ENCODE results near the gene TMEM41B.
"Not testable (repeated sequence)": the region's sequence is repeated elsewhere in the genome, so short reads cannot be mapped to it uniquely, and the experiment has no call there.

TMEM41B gene, protein sequence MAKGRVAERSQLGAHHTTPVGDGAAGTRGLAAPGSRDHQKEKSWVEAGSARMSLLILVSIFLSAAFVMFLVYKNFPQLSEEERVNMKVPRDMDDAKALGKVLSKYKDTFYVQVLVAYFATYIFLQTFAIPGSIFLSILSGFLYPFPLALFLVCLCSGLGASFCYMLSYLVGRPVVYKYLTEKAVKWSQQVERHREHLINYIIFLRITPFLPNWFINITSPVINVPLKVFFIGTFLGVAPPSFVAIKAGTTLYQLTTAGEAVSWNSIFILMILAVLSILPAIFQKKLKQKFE

DNA sequence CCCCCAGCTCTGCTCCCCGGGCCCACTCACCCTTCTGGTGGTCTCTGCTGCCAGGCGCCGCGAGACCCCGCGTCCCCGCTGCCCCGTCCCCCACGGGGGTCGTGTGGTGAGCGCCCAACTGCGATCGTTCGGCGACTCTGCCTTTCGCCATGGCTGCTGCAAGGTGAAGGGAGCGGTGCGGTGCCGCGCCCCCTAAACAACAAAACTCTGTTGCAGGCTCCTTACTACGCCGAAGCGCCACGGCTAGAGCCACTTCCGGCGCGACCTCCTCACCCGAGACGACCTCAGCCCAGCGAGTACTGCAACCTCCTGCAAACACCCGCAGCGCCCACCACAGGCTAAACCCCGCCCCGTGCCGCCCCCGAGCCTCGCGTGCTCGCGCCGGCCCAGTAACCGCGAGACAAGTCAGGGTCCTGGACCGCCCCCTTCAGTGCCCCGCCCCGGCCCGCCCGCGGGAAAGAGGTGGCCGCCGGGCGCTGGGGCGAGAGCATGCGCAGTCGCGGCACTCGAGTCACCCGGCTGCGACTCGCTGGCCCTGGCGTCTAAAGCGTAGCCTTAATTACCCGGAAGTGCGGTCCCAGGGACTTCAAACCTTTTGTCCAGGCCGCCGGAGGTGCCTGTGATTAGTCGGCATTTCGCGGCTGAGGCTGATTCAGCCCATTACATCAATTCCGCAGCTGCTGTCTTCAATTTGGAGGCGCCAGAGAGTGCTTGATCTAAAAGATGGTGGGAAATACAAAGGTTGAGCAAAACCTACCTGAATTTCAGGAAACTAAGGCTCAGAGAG is at the start of gene TMEM41B:
TMEM41B (minus strand) TSS at position 303 of the 787 bp plus-strand sequence; CDS start at position 151, 152 bp downstream.
- peak; percentile 99 to 100 for DNase-seq (ENCODE audit: low read depth in 2 of 2, low spot score in 1 of 2)

DNA sequence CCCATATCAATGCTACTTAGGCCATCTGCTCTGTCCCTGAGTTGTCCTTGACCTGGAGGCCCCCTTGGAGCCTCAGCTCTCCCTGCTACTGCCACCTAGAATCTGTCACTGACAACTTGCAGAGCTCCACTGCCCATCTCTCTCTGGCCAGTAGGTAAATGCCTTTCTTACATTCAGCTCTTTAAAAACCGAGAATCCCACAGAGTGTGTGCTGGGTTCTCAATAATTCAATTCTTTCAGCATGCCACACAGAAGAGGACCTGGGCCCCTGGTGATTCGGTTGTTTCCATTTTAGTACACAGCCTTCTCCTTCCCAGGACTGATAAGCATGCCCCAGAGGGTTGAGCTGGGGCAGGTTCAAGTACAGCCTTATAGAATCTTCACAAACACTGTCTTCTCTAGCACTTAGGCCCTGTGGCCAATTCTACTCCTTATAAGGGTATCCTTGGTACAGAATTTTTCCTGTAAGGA is 48.0 kb upstream of the TMEM41B start:
- no peak for DNase-seq (ENCODE audit: low read depth in 2 of 2, low spot score in 1 of 2)

DNA sequence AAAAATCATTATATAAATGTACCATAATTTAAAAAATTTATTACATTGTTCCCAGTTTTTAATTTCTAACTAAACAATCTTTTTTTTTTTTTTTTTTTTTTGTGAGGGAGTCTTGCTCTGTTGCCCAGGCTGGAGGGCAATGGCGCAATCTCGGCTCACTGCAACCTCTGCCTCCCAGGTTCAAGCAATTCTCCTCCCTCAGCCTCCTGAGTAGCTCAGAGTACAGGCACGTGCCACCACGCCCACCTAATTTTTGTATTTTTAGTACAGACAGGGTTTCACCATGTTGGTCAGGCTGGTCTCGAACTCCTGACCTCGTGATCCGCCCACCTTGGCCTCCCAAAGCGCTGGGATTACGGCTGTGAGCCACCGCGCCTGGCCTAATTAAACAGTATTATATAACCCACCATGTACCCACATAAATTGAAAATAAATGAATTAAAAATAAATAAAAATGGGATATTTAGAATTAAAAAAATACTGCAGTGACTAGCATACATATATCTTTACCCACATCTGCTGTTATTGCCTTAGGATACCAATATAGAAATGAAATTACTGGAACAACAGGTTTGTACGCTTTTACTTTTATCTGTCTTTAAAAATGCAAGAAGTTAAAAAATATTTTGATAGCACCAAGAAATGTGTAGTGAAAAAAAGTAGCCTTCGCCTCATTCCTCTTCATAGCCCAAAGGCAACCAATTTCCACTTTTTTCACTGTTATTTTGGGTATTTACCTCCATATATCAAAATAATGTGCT is 46.6 kb upstream of the TMEM41B start:
- not testable (repeated sequence) for DNase-seq (ENCODE audit: low read depth in 2 of 2, low spot score in 1 of 2)

DNA sequence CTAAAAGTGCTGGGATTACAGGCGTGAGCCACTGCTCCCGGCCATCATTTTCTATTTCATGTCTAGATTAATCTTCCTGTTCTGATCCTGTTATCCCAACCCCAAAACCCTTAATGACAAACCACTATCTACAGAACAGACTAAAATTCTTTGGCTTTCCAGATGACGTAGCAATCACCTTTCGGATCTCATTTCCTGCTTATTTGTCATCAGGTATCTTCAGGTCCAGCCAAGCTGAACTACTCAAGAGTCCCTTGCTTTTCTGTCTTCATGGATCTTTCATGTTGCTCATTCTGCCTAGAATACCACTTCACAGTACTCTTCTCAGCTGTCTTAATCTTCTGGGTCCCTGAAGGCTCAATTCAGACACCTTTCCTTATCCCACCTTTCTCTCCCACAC is 42.6 kb upstream of the TMEM41B start:
- no peak for DNase-seq (ENCODE audit: low read depth in 2 of 2, low spot score in 1 of 2)

DNA sequence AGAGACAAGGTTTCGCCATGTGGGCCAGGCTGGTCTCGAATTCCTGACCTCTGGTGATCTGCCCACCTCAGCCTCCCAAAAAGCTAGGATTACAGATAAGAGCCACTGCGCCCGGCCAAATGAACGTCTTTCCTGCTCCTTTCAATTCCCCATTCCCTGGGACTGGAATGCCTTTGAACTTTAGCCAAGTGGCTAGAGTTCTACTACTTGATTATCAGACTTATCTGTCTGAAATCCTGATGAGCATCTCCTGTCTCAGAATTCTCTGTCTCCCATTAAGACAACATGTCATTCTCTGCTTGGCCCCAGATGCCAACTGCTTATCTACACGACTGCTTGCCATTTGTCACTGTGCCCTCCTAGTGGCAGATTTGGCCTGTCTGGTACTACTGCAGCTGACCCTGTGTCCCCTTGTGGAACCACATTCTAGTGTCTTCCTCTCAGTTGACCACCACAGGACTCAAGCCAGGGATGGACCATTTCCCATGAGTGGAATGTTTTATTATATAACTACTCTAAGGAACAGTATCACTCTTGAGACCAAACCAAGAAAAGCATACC is 37.0 kb upstream of the TMEM41B start:
- DNase-seq (ENCODE audit: low read depth in 2 of 2, low spot score in 1 of 2): no peak

DNA sequence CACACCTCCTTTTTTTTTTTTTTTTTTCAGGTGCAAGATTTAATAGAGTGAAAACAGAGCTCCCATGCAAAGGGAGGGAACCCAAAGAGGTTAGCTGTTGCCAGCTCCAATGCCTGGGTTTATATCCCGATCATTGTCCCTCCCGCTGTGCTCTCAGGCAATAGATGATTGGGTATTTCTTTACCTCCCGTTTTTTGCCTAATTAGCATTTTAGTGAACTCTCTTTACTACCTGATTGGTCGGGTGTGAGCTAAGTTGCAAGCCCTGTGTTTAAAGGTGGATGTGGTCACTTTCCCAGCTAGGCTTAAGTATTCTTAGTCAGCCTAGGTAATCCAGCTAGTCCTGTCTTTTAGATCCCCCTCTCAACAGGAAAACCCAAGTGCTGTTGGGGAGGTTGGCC is 33.4 kb upstream of the TMEM41B start:
- not testable (repeated sequence) for DNase-seq (ENCODE audit: low read depth in 2 of 2, low spot score in 1 of 2)

DNA sequence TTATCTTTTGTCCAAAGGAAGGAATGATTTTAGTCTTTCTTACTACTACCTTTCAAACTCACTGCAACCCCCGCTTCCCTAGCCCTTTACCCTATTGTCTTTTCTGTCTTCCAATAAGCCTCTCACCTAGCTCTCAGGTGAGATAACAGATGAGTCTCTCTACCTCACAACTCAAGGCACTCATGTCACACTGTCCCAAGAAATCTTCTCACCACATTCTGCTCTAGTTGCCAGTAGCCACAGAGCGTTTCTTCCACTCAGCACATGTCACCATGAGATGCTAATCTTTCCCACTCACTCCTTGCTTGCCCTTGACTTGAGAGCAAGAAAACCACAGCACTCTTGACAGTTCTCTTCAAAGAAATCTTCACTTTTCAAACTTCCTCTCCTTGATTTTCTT is 32.7 kb upstream of the TMEM41B start:
- no peak for DNase-seq (ENCODE audit: low read depth in 2 of 2, low spot score in 1 of 2)

DNA sequence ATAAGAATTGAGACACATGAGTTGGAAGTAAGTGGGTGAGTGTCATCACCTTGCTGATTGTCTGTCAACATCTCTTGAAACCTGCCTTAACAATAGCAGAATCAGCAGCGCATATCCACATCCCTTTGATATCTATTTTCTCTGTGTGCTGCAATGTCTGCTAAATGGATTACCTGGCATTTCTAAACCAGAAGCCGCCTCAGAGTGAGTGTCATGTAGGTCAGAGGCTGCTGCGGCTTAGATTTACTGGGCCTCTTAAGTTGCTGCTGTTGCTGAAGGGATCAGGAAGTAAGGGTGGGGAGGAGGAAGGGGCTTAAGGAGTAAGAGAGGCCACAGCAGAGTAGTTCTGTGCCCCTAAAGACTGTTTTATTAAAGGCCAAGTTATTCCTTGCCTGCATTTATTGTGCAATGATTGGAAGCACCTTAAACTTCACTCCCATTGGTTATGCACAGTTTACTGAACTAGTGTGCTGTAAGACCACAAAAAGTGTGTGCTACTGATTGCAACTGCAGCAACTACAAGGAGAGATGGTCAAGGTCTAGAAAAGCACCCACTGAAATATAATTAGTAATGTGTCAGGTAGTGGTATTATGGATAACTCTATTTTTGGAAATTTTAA is 29.8 kb upstream of the TMEM41B start:
- DNase-seq (ENCODE audit: low read depth in 2 of 2, low spot score in 1 of 2): no peak

DNA sequence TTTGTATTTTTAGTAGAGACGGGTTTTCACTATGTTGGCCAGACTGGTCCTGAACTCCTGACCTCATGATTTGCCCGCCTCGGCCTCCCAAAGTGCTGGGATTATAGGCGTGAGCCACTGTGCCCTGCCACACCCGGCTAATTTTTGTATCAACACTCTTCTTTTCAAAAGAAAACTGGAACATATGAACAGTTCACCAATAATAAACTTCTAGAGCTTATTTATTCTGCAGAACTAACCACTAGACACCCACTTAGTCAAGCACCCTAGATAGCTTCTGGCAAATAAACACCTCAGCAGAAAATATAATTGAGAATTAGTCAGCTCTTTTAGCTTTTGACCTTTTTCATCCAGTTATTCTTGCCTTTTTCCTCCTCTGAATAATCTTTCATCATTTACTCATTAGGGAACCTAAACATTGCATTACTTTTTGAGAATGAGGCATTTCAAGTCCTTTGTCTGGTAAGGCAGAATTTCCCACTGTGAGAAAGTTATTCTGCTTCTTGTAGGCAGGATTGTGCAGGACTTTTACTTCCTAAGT is 27.3 kb upstream of the TMEM41B start:
- DNase-seq (ENCODE audit: low read depth in 2 of 2, low spot score in 1 of 2): no peak

DNA sequence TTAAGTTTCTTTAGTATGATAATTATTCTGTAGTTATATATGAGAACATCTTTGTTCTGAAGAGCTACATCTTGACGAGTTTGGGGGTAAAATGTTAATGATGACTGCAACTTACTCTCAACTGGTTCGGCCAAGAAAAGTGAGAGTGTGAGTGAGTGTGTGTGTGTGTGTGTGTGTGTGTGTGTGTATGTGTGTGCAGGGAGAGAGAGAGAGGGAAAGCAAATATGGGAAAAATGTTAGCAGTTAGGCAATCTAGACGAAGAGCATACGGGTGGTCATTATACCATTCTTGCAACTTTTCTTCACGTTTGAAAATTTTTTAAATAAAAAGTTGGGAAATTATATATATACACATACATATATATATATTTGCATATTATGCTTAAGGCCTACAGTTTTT is 18.3 kb upstream of the TMEM41B start:
- no peak for DNase-seq (ENCODE audit: low read depth in 2 of 2, low spot score in 1 of 2)

DNA sequence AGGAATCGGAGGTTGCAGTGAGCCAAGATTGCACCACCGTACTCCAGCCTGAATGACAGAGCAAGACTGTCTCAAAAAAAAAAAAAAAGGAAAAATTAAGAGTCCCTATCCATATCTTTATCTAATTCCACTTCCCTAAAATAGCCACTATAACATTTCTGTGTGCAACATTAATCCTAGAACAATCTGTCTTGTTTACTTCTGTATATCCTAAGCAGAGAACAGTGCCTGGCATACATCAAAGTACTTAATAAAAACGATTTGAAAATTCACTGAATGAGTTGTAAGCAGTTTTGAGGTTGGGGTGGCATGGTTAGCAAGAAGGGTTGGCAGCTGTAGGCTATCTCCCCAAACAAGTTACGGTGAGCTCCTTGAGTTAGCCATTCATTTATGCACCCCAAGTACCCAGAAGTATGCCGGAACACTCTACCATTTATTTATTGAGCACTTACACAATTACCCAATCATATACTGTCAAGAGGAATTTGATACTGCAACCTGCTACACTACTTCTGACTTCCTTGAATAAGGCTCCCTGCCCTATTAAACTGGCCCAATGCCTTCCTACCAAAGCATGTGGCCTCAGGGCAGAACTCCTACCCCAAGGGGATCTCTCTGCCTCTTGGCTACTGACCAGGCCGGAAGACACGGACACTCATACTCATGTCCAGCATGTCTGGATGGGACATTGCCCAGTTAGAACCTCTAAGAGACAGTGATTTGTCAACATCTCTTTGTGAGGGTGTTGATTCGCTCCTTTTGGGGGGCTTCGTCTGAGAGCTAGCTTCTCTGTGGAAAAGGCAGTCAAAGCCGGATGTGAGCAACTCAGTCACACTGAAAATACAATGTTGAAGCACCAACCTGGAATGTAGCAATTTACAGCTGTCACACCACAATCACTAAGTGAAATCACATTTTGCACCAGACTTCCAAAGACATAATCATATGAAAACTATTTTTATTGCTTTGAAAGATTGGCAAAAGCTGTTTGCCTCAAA is 16.3 kb upstream of the TMEM41B start:
- DNase-seq (ENCODE audit: low read depth in 2 of 2, low spot score in 1 of 2): no peak

DNA sequence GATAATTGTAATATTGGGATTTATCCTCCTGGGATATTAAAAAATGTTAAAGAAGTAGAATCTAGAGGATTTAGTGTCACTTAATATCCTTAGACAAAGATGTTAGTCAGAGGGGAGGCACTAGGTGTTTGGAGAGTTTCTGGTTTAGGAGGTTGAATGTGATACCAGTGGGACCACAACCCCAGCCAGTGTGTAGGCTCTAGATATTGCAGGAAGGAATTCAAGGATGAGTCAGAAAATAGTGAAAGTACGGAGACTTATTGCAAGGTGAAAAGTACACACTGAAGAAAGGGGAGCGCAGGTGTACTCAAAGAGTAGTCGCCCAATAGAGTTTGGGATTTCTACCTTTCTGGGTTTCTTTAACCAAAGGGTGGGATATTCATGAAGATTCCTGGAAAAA is 5.7 kb upstream of the TMEM41B start:
- DNase-seq (ENCODE audit: low read depth in 2 of 2, low spot score in 1 of 2): no peak

DNA sequence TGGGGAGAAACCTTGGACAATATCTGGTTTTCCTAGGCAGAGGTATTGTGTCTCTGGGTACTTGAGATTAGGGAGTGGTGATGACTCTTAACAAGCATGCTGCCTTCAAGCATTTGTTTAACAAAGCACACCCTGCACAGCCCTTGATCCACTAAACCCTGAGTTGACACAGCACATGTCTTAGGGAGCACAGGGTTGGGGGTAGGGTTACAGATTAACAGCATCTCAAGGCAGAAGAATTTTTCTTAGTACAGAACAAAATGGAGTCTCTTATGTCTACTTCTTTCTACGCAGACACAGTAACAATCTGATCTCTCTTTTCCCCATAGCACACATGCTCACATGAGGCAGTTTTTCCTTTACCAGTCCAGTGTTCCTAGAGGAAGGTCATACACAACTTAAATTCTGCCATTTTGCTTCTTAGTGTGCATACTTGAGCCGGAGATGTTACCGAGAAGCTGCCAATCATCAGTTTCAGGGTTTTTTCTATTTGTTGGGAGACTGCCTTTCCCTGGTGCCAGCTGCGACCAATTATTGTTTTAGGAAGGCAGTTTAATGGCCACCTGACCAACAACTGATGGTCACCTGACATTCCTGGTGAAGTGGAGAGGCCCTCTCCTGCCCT is 5.1 kb upstream of the TMEM41B start:
- not testable (repeated sequence) for DNase-seq (ENCODE audit: low read depth in 2 of 2, low spot score in 1 of 2)

DNA sequence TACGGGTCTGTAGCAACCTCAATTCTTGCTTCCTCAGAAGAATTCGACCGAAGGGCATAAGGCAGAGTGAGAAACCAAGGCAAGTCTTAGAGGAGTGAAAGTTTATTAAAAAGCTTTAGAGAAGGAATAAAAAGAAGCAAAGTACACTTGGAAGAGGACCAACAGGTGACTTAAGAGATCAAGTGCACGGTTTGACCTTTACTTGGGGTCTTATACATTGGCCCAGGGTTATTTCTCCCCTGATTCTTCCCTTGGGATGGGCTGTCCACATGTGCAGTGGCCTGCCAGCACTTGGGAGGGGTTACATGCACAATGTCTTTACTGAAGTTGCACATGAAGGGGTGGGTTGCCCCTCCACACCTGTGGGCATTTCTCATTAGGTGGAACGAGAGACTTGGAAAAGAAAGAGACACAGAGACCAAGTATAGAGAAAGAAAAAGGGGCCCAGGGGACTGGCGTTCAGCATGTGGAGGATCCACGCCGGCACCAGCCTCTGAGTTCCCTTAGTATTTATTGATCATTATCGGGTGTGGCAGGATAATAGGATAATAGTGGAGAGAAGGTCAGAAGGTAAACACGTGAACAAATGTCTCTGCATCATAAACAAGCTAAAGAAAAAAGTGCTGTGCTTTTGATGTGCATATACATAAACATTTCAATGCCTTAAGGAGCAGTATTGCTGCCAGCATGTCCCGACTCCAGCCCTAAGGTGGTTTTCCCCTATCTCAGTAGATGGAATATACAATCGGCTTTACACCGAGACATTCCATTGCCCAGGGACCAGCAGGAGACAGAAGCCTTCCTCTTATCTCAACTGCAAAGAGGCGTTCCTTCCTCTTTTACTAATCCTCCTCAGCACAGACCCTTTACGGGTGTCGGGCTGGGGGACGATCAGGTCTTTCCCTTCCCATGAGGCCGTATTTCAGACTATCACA is 4.3 kb upstream of the TMEM41B start:
- DNase-seq (ENCODE audit: low read depth in 2 of 2, low spot score in 1 of 2): not testable (repeated sequence)

DNA sequence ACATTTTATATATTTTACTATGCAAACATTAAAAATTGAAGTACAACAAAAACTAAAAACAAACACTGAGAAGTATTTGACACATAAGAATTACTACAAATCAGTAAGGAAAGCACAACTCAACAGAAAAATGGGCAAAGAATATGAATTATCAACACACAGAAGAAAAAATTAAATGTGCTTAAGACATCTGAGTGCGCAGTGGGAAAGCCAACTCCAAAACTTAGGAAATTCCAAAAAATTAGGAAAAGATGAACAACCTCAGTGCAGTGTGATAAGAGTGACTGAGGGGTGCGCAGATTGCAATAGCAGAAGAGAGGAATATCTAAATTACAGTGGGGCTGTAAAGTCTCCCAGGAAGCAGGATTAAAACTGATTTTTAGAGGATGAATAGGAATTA is 1.9 kb upstream of the TMEM41B start:
- DNase-seq (ENCODE audit: low read depth in 2 of 2, low spot score in 1 of 2): no peak

DNA sequence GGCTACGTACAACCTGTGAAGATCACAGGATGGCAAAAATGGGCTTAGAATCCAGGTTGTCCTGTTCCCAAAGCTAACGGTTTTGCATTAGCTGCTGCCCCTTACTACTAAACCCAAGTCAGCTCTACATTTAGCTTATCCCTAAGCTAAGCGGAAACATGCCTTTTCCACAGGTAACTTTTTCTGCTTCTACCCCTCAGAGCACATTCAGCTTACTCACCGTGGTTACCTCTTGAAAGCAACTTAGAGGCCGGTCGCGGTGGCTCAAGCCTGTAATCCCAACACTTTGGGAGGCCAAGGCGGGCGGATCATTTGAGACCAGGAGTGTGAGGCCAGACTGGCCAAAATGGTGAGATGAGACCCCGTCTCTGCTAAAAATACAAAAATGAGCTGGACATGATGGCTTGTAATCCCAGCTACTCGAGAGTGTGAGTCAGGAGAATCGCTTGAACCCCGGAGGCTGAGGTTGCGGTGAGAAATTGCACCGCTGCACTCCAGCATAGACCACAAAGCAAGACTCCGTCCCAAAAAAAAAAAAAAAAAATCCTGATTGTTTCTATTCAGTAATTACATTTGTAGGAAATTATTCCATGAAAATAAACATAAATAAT is 790 bp upstream of the TMEM41B start:
- no peak for DNase-seq (ENCODE audit: low read depth in 2 of 2, low spot score in 1 of 2)

DNA sequence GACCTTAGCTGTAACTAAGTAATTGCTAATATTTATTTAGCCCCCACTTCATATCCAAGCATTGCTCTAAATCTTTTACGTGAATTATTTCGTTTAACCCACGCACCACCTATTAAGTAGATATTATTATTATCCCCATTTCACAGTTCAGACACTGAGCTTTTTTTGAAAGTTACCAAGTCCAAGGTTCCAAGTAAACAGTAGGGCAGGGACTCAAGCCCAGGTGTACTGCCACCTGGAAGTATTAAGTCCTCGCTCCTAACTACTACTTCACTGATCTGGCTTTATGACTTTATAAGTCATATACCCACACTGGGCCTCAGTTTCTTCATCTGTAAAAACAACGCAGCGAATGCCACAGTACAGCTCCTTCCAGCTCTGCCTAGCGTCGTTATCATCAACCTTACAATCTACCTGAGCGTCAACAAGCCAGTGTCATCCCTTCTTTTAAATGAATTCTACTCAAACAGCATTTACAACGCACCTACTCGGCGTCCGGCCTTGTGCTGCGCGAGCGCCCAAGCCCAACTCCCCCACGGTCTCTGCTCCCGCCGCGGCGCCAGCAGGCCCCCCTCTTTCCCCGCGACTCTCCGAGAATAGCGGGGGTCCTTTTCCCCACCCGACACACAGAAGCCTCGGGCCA is 624 bp downstream of the TMEM41B start:
- DNase-seq (ENCODE audit: low read depth in 2 of 2, low spot score in 1 of 2): no peak
